Stimulated activated CD4-positive, alpha-beta T cell treated with anti-CD3 and anti-CD28 coated beads, Interleukin-4, amount 100 ng/mL, for 4 hours (primary cell): ENCODE results near the gene NXN.
"Not testable (repeated sequence)": the region's sequence is repeated elsewhere in the genome, so short reads cannot be mapped to it uniquely, and the experiment has no call there.

Experiments used
- DNase-seq, 2 experiments: peaks; one replicate each; pipeline ENCODE4 v3.0.0-alpha.2; 2020

NXN gene

DNA sequence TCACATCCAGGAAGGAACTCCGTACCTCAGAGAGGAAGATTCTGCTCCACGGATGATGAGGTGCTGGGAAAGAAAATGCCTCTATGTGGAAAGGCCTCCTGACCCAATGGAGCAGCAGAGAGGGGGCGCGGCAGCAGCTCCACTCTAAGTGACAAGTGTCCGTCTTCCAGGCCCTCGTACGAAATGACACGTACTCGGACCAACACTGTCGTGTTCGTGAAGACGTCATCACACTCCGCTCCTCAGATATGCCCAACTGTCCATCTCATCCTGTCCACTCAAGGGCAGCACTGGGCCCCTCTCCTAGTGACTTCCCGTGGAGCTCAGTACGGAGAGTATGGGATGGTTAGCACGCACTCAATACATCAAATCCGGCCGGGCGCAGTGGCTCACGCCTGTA, 165.2 kb downstream of the NXN start:
- no peak for DNase-seq

DNA sequence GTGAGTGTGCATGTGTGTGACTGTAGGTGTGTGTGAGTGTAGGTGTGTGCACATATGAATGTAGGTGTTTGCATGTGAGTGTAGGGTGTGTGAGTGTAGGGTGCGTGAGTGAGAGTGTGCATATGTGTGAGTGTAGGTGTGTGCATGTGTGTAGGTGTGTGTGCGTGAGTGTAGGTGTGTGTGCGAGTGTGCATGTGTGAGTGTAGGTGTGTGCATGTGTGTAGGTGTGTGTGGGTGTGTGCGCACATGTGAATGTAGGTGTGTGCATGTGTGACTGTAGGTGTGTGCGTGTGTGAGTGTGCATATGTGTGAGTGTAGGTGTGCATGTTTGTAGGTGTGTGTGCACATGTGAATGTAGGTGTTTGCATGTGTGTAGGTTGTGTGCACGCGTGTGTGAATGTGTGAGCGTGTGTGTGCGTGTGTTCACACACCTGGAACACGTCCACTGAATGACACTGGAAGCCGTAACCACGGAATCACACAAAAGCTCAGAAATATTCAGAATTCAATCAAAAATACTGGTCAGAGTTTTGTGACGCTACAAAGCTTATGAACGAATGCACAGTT, 166.9 kb downstream of the NXN start:
- DNase-seq, result no peak

DNA sequence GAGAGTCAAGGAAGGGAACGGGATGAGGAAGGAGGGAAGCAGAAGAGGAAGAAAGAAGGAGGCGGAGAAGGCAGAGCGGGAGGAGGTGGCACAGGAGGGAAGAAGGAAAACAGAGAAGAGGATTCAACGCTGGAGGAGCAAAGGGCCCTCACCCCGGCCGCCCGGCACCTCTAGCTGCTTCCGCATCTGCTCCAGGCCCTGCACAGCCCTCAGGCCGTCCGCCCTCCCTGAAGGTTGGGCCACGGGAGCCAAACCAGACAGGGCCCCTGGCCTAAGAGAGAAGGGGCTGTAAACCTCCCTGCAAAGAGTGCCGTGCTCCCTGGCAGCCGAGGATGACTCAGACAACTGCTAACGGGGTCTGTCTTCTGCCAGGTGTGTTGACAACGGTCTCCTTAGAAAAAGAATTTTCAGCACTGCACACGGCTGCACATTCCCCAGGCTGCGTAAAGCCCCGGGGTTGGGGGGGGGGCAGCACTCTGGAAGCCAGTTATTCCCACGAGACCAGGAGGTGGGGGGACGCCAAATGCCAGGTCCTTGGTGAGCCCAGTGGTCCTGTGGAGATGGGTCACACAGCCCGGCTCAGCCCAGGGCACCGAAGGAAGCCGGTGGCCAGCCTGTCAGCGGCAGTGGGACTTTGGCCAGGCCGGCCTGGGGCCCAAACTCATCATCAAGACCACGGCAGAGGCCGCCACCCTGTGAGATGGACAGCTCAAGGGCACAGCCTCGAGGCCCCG, 168.4 kb downstream of the NXN start:
- no peak for DNase-seq

DNA sequence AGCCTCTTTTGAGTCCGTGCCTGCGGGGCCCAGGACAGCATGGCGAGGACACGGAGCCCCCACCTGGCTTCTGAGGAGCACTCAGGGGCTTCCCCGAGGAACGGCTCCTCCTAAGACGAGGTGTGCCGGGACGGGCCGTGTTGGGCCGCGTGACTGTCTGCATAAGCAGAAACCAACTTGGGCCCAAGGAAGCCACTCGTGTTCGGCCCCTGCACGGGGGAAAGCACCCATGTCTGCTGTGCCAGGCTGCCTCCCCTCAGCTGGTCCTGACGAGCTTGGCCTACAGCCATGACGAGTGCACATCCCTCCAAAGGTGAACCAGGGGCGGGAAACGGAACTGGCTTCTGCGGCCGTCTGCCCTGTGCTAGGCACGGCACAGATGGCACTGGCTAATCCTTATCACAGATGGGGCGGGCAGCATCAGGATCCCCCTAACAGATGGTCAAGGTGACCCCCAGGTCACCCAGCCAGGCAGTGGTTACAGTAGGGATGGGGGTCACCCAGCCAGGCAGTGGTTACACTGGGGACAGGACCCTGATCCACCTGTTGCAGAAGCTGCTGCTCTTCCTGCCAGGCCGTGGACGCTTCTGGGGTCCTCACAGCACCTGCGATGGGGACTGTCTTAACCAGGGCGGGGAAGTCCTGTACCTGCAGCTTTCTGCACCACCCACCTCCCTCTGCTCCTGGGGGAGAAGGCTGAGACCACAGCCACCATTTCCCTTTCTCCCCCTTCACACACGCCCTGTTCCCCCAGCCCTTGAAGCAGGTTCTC, 171.9 kb downstream of the NXN start:
- DNase-seq, result no peak

DNA sequence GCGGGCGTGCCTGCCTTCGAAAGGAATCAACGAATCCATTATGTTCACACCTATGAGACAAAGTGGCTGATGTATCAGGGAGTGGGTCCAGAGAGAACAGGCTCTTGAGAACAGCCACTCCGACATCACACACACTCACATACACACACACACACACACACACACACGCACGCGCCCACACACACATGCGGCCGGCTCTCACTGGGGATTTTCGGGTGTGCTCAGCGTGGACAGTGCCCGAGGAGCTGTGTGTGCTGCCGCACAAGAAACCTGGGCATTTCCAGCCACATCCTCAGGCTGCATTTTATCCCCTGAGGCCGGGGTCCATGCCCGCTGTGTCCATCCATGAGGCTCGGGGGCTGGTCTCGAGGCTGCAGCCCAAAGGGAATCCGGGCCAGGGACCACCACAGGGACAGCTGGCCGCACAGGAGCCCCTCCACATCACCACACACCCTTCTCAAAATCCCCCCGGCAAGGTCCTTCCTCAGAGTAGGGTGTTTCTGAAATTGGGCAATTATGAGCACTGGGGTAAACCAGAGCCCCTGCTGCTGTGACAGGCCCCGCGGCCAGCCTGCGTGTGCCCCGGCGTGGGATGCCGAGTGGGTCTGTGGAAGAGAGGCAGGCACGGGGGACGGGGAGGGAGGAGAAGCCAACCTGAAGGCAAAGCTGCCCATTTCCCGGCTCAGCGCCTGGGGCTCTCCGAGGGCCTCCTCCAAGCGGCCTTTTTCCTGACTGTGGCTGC, 172.6 kb downstream of the NXN start:
- DNase-seq, result no peak

DNA sequence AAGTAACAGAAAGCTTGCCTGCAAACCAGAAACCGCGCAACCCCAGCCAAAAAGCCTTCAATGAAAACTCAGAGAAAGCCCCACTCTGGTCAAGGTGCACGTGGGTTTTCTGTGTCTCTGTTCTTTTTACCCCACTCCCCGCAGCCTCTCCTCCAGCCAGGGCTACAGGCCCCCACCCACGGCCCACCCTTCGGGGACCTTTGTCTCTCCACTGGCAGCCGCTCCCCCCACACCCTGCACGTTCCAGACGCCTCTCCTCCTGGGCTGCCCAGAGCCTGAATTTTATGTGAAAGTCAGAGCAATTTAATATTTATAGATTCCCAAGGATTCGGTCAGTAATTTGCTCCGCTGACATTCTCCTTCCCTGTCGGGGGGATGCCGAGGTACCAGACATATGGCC, 173.2 kb downstream of the NXN start:
- DNase-seq, result no peak

DNA sequence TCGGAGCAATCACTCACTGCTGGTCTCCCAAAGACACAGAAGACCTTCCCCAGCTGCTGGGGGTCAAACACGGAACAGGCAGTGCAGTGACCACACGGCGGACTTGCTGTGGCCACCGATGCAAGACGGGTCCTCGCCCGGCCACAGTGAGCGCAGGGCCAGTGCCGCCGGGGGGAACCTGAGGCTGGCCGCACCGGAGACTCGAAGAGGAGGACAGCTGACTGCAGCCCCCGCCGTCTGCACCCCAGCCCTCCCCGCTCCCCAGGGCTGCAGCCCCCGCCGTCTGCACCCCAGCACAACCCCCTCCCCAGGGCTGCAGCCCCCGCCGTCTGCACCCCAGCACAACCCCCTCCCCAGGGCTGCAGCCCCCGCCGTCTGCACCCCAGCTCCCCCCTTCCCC, 173.7 kb downstream of the NXN start:
- DNase-seq, result not testable (repeated sequence)

DNA sequence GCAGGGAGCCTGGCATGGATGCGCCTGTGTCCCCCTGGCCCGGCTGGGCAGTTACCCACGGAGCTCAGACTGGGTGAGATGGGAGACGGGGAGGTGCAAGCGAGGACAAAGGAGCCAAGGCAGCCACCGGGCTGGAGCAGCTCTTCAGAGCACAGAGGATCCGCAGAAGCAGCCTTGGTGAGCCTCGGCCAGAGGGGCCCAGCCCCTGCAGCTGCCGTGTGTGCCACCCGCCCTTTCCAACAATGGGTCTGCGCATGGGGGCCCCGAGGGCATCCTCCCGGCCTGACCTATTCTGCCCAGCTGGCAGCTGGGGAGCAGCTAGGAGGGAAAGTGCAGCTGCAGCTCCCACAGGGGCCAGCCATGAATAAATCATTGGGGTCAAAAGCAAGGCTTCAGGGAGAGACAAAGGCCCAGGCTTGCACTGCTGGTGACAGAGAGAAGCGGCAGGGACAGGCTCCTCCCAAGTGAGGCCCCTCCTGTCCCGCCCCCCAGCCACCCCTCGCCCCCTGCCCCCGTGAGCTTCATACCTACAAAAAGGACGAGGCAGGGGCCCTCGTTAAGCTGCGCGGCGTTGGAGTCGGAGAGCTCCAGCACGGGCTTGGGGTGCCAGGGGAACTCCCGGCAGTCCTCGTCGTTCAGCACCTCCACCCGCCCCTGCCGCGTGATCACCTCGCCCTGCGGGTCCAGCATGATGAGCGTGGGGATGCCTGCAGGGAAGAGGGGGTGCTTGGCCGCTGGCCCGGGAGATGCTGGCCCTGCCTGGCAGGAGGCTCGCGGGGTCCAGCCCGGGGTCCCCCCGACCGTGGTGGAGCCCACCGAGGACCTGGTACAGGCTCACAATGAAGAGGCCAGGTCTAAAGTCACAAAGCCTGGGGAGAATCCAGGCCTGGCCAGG, 174.8 kb downstream of the NXN start:
- DNase-seq, result no peak

DNA sequence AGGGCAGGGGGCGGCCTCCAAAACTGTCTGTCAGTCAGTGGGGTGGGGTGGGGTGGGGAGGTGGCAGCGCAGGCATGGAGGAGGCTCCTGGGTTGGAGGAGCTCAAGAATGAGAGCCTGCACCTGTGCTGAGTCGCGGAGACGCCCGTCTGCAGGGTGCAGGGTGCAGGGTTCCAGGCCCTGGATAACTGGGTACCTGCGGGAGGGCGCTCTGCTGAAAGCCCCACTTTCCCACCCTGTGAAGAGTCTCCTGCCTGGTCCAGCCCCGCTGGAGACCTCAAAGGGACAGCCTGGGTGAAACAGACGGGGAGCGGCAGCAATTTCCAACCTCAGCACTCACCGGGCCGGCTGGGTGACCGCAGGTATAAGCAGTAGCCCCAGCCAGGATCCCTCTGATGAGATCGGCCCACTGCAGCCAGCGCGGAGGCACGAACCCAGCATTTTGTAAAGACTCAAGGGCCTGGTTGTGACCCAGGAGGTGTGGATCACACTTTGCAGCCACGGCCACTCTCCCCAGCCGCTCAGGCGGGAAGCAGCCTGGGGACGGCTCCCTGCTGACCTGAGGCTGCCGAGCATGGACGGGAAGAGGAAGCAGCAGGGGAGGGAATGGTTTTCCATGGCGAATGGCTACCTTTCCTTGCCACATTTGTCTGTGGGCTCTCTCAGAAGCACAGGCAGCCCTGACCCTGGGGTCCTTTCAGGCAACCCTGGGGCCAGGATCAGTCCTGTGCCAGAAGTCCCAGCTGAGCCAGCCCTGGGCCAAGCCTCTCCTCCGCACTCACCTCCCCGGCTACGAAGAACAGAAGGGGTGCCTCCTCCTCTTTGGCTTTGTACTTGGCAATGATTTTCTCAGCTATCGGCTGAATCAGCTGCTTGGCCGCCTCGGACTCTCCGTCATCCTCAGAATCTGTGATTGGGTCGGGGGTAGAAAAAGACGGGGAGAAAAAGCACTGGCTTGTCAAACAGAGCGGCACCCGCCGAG, 176.4 kb downstream of the NXN start:
- DNase-seq, result no peak

DNA sequence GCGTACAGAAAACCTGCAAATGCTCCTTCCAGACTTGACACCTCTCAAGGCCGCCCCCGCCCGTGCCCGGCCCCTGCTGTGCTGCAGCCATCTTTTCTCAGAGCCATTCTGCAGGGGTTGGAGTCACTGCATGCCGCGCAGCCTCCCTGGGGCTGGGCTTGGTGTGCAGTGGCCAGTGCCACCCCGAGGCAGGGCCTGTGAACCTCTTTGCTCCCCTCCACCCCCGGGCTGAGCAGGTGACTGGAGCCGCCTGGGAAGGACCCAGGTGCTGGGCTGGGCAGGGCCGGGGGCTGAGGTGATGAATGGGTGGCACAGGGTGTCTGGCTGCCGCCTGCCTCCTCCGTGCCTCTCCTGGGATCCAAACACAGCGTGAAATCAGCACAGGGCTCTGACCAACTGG, 177.1 kb downstream of the NXN start:
- no peak for DNase-seq

DNA sequence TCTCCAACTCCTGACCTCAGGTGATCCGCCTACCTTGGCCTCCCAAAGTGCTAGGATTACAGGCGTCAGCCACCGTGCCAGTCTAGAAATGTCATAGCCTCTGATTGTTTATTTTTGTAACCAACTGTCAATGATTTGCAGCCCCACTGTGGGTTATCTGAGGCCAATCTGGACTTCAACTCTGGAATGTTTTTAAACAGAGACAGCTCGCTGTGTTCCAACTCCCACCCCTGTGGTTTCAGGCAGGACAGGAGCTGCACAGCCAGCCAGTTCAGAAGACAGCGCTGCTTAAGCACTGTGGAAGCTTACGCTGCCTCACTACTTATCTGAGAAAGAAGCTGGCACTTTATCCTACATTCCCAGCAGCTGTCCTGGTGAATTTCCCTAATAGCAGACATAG, 177.9 kb downstream of the NXN start:
- DNase-seq, result no peak

DNA sequence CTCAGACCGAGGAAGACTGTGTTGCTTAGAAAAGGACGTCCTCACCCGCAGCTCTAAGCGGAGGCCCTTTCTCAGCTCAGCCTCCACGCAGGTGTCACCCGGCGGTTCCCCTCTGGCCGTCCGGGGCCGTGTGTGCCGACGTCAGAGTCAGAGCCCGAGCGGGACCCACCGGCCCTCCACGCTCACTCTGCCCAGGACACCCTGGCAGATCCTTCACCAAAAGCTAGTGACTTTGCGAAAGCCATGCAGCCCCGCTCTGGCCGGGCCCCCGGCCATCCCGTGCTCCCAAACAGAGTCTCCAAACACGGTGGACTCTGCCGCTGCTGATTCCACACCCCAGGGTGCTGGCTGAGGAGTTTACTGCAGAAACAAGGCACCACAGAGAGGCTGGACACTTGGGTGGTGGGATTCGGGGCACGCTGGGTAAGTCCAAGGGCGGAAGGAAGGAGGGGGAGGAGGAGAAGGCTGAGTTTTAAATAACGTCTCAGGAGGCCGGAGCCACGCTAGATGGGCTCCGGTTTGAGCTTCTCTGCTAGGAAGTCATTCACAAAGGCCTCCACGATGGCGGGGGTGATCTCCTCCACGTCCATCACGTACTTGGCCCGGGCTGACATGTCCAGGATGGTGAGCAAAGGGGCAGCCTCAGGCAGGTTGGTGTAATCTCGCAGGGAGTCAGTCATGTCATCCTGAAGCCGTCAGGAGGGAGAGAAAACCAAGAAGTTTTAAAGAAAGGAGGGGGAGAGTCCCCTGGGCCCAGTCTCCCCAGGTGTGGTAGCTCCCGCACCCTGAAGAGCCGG, 178.9 kb downstream of the NXN start:
- DNase-seq, result no peak

DNA sequence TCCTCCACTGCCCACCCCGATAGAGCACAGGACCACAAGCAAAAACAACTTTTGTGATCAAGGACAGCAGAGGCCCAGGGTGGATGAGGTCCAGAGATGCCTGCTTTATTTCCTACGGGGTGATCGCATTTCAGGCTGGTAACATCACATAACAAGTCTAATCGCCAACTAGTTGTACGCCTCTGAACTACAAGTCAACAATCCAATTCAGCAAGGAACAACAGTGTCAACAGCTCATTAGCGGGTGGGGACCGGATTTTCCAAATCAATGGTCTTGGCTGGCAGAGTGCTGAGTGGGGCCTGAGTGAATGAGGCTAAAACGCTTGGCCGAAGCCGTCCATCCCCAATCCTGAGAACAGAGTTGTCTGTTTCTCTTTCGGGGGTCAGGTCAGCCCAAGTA, 180.3 kb downstream of the NXN start:
- no peak for DNase-seq

DNA sequence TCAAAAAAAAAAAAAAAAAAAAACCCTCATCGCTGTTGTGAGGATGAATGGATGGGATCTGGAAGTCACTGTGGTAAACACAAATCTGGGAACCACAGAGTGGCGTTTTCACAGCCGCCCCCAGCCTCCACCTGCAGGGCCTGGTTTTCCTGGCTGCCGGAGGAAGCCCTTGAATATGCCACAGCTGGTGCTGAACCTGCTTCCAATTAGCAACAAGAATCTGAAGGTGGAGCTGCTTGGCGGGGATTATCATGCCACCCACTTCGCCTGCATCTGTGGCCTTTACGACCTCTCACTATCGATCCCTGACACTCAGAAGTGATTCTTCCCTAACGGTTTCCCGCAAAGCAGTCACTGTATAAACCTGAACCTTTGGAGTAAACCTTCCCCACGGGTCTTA, 181.3 kb downstream of the NXN start:
- DNase-seq, result no peak

DNA sequence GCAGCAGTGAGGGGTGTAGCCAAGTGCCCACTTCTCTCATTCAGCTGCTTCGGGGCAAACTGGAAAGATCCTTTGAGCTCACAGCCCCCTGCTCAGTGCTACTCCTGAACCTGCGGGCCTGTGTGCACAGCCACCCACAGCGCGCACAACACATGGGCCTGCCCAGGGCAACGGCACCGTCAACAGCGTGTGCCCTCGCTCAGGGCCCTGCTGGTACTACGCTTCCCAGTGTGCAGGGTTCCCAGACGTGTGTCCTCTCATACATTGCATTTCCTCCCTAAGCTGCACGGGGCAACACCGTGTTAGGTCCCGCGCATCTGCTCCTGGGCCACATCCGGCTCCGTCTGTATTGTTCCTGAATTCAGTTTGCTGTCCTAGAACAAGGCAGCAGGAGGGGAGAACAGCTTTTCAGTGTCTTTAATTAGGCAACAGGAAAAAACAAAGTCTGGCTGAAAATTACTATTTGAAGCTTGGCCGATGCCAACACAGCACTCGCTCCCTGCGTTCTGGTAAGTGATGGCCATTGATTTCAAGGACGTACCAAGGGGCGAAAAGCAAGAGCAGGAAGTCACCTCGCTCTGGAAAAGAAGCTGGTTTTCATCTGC, 182.2 kb downstream of the NXN start:
- no peak for DNase-seq

DNA sequence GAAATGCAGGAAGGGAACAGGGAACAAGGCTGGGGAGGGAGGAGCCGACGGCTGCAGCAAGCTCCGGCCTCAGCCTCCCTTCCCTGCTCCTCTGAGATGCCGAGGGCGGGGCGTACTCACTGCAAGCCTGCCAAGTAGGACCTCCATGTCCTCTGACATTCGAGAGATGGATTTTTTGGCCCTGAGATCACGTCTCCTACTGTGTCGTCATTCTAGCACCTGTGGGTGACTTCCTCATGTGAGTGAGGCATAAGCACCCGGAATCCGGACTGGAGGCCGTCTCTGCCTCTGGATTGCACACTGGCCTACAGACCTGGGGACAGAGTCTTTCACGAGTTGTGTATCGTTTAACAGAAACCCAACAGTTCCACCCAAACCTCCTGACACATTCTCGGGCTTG, 183.0 kb downstream of the NXN start:
- DNase-seq, result no peak

DNA sequence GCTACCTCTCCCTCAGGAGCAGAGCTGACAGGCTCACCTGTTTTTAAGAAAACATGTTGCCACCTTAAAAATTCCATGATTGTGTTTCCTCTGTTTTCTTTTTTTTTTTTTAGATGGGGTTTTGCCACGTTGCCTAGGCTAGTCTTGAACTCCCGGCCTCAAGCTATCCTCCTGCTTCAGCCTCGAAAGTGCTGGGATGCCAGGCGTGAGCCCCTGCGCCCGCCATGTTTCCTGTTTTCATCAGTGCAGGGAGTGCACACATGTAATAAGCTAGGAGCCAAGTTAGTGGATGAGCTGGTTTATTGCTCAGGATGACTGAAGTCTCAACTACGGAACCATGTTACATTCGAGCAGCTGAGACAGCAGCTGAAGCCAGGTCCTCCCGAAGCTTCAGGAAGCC, 183.9 kb downstream of the NXN start:
- DNase-seq, result no peak

DNA sequence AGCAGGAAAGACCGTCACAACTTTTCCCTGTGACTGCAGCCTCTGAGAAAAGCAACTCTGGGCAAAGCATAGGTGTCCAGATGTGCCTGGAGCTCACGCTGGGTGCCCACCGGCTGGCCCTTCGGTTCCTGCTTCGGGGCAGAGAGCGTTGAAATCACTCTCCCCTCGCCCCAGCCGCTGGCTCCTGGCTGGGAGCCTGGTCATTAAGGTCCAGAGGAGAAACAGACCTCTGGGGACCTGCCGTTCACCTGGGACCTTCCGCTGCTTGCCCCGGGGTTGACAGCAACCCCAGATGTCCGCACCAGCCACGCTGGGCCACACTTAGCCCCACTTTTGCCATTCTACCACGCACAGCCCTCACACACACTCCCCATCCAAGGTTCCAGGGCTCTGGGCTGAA, 184.3 kb downstream of the NXN start:
- no peak for DNase-seq

DNA sequence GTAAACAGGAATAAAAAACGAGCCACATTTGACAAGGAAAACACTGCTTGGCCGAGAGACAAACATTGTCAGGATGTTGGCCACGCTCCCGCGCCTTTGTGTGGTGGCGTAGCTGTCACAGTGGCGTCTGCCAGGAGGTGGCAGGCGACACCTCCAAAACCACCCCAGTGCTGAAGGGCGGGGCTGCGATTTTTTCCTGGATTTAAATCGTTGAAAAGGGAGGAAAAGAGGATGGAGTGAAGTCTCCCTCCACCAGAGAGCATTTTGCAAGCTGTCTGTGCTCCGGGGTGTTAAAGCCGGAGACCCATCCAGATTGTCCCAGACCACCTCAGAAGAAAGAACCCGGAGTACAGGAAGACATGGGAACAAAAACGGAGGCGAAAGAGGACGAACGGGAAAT, 184.7 kb downstream of the NXN start:
- DNase-seq, result peak; percentile 17 to 24

DNA sequence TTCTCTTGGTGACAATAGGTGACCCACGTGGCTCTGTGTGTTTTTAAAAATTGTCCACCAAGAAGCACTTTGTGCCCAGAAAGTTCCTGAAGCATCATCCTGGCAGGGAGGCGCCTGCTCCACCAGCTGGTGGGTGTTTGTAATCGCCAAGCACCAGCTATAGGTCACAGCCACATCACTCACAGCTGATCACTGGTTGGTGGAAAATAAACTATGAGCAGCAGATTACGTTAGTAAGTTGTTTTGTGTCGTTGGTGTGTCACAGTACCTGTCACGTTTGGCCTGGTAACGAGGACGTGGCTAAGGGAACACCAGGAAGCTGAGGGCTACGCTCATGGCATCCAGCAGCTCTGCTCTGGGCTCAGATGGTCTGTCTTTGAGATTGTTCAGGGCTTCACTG, 187.3 kb downstream of the NXN start:
- no peak for DNase-seq
